Endodermal cell (in vitro differentiated cells): Measurements from ENCODE around the gene TTC19. TPM values are rescaled to one million over a fixed set of nuclear protein-coding genes. Genes with fewer than 3 reads are reported as not detected.

Experiments
- DNase-seq: peaks from one replicate; pipeline ENCODE4 v3.0.0-alpha.2; 2017
- H3K27ac ChIP-seq: 2 replicates; pipeline ENCODE4 v1.5.1; 2013; ENCODE audit warnings: mild to moderate bottlenecking, low read depth, low read length, moderate library complexity
- H3K27me3 ChIP-seq: 2 replicates; pipeline ENCODE4 v1.6.1; 2013; ENCODE audit warnings: mild to moderate bottlenecking, low read length, moderate library complexity; ENCODE audit not compliant: insufficient read depth, control insufficient read depth, poor library complexity, severe bottlenecking
- H3K36me3 ChIP-seq: 2 replicates; pipeline ENCODE4 v1.7.0; 2013; ENCODE audit warnings: mild to moderate bottlenecking, low read length, moderate library complexity; ENCODE audit not compliant: control insufficient read depth, insufficient read depth
- H3K4me1 ChIP-seq: one replicate; pipeline ENCODE4 v1.7.0; 2013; ENCODE audit warnings: low read length; ENCODE audit not compliant: control insufficient read depth, insufficient read depth
- H3K4me3 ChIP-seq: 2 replicates; pipeline ENCODE4 v1.5.1; 2013; ENCODE audit warnings: mild to moderate bottlenecking, low read length, moderate library complexity
- H3K9ac ChIP-seq: 2 replicates; pipeline ENCODE4 v1.6.1; 2013; ENCODE audit warnings: mild to moderate bottlenecking, low read length, moderate library complexity; ENCODE audit not compliant: poor library complexity, severe bottlenecking; ENCODE audit errors: extremely low read depth
- H3K9me3 ChIP-seq: 2 replicates; pipeline ENCODE4 v1.6.1; 2013; ENCODE audit warnings: mild to moderate bottlenecking, low read length, moderate library complexity; ENCODE audit not compliant: control insufficient read depth
- H3K27ac Mint-ChIP-seq: 2 replicates; pipeline ENCODE4 v1.8.0; 2020; ENCODE audit warnings: mixed read lengths
- H3K27me3 Mint-ChIP-seq: 2 replicates; pipeline ENCODE4 v1.8.0; 2021; ENCODE audit warnings: mild to moderate bottlenecking, mixed read lengths; ENCODE audit not compliant: insufficient read depth
- H3K36me3 Mint-ChIP-seq: 2 replicates; pipeline ENCODE4 v1.8.0; 2020; ENCODE audit warnings: low read depth, mixed read lengths
- H3K4me1 Mint-ChIP-seq: 2 replicates; pipeline ENCODE4 v1.8.0; 2020; ENCODE audit warnings: mixed read lengths
- H3K4me3 Mint-ChIP-seq: 2 replicates; pipeline ENCODE4 v1.8.0; 2020; ENCODE audit warnings: mild to moderate bottlenecking, moderate library complexity, mixed read lengths
- H3K9me3 Mint-ChIP-seq: 2 replicates; pipeline ENCODE4 v1.8.0; 2020; ENCODE audit warnings: mild to moderate bottlenecking, mixed read lengths
- CTCF ChIP-seq: fragments of 200-600 bp; sonication (generic); conservative IDR thresholded peaks from 2 replicates; pipeline ENCODE4 v1.5.0; 2021; ENCODE audit warnings: antibody characterized with exemption, mild to moderate bottlenecking
- WGBS, 2 experiments: methylation state at CpG; one replicate each; pipeline versions ENCODE4 v1.1.5 to v1.1.7; 2013; ENCODE audit warnings: missing lambda C conversion rate in 2 of 2, mixed read lengths in 1 of 2; ENCODE audit not compliant: insufficient coverage in 1 of 2, insufficient read length in 1 of 2; 5-methylcytosine and 5-hydroxymethylcytosine counted together
- total RNA-seq, 2 donors: library from RNA; stranded (reverse); fragmentation: NEBNext Ultra II Directional in 1 of 2; extraction: Animal tissue kit (Norgen Biotek cat#: 25700) in 1 of 2; gene quantifications; 2 replicates in 1 of 2; 3 replicates in 1 of 2; pipeline ENCODE4 v1.2.1, GENCODE V29; 2021

The TTC19 gene
- total RNA-seq, 2 donors from 2014 or later = 48.2 to 53.2 TPM

DNA sequence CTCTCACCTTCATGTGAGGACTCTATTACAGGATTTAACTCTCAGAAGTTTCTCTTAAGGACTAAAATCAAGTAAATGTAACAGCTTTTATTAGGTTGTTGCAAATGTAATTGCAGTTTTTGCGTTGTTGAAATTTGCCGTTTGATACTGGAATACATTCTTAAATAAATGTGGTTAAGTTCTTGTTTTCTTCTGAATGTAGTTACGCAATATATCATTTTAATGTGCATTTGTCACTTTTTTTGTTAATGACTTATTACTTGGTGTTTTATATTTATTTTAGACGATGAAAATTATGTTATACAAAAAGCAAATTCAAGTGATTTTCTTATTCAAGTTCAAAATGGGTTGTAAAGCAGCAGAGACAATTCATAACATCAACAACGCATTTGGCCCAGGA lies 76.3 kb downstream of the TTC19 start:
- H3K9me3 Mint-ChIP-seq = peaks cover 3% of the 10 kb centered on the region
- WGBS, 2 experiments = 96 to 97% methylated on average over 3 to 5 of the region's 5 CpGs

More for the DNA sequence above, 76.3 kb downstream of the TTC19 start:
- H3K4me1 ChIP-seq = no peaks in the 10 kb centered on the region
- Mint-ChIP-seq H3K27ac (no peak overlapping the region), H3K27me3 (no peaks in the 10 kb centered on the region), H3K36me3 (peaks cover 72% of the 10 kb centered on the region), H3K4me3 (no peak overlapping the region), H3K4me1 (no peaks in the 10 kb centered on the region)
- peaks cover 83% of the 10 kb centered on the region for H3K36me3 ChIP-seq
- TF ChIP-seq CTCF = no peak
- no peak overlapping the region for H3K4me3 ChIP-seq
- no peak for DNase-seq
- H3K9ac ChIP-seq = no peak overlapping the region
- H3K27ac ChIP-seq = no peak overlapping the region
- peaks cover 19% of the 10 kb centered on the region for H3K9me3 ChIP-seq
- no peaks in the 10 kb centered on the region for H3K27me3 ChIP-seq

Other genes starting within 250 kb of the TTC19 start
- gene ADORA2B, start 54.7 kb upstream of the TTC19 start, total RNA-seq = 1 to 10 TPM; 1.8 to 2.0 TPM
- 10 to 100 TPM; 45.5 to 58.8 TPM for gene ZSWIM7, start 120 bp upstream of the TTC19 start, total RNA-seq
- gene NCOR1, start 215.7 kb downstream of the TTC19 start, total RNA-seq = 100 to 1,000 TPM; 112 to 141 TPM
- 10 to 100 TPM; 41.1 to 57.0 TPM for gene PIGL, start 217.4 kb downstream of the TTC19 start, total RNA-seq